Measurements from ENCODE around the gene ATOH1.

ATOH1 gene

DNA sequence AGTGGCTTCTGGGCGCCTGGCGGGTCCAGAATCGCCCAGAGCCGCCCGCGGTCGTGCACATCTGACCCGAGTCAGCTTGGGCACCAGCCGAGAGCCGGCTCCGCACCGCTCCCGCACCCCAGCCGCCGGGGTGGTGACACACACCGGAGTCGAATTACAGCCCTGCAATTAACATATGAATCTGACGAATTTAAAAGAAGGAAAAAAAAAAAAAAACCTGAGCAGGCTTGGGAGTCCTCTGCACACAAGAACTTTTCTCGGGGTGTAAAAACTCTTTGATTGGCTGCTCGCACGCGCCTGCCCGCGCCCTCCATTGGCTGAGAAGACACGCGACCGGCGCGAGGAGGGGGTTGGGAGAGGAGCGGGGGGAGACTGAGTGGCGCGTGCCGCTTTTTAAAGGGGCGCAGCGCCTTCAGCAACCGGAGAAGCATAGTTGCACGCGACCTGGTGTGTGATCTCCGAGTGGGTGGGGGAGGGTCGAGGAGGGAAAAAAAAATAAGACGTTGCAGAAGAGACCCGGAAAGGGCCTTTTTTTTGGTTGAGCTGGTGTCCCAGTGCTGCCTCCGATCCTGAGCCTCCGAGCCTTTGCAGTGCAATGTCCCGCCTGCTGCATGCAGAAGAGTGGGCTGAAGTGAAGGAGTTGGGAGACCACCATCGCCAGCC, at the start of gene ATOH1:
Gene ATOH1 (plus strand): TSS at position 422 of the 663 bp plus-strand sequence. CDS start 174 bp downstream, at position 596.
- TF ChIP-seq CTCF (IDR thresholded peaks at IDR 0.05): no peak

- TF ChIP-seq CTCF (IDR thresholded peaks at IDR 0.05): no peak
Measured at GRCh38 chr4:93779228-93779627, 49.3 kb upstream of the ATOH1 start.

DNA sequence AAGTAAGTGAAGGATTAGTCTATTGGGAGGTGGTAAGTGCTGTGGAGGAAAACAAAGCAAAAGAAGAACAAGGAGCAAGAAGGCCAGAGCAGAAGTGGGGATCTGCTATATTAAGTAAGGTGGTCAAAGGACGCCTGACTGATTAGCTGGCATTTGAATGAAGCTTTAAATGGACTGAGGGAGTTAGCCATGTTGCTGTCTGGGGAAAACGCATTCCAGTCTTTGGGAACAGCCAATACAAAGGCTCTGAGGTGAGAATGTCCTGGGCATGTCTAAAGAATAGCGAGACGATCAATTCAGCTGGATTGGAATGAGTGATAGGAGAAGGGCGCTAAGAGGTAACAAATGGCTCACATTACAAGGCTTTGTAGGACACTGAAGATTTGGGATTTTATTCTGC, 48.5 kb upstream of the ATOH1 start:
- no peak for TF ChIP-seq CTCF (IDR thresholded peaks at IDR 0.05)

DNA sequence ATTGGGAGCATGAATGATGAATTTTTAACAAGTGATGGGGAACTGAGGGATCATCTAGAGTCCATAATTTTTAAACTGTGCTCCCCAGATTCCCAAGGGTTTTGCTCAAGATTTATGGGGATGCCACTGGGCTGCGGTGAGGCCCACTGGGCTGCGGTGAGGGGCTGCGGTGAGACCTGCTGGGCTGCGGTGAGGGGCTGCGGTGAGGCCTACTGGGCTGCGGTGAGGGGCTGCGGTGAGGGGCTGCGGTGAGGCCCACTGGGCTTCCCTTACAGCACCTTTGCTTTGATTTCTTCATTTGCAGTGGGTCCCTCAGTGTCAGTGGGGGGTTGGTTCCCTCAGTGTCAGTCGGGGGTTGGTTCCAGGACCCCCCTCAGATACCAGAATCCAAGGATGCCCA, 47.4 kb upstream of the ATOH1 start:
- no peak for TF ChIP-seq CTCF (IDR thresholded peaks at IDR 0.05)

DNA sequence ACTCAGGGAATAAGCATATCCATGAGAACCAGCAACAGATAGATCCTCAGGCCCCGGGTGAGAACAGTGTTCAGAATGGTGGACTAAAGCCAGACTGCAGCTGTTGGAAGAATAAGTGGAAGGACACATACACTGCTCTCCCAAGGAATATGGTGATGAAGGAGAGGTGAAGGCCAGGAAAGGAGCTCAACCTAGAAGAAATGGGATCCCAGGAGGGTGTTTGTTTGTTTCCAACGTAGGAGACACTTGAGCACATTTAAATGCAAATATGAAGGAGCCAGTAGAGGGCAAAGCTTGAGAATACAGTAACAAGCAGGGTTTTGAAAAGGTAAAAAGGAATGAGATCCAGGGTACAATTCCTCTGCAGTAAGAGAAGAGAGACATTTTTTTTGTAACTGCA, 42.4 kb upstream of the ATOH1 start:
- no peak for TF ChIP-seq CTCF (IDR thresholded peaks at IDR 0.05)

DNA sequence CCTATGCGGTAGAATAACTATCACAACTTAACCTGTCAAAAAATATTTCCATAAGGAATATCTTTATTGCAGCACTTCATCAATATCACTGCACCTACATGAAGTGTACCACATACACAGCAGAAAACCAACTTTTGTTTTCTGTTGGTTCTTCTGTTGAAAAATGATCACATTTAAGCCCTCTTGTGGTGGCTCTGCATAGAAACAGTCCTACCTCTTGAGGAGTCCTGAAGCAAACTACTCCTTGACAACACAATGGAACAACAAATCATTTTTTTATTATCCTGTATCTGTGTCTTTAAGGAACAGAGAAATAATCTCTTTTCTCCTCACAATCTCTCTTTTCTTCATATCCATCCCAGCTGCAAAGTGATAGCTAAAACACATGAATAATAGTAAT, 39.8 kb upstream of the ATOH1 start:
- peak; percentile 61 for TF ChIP-seq CTCF (IDR thresholded peaks at IDR 0.05)

DNA sequence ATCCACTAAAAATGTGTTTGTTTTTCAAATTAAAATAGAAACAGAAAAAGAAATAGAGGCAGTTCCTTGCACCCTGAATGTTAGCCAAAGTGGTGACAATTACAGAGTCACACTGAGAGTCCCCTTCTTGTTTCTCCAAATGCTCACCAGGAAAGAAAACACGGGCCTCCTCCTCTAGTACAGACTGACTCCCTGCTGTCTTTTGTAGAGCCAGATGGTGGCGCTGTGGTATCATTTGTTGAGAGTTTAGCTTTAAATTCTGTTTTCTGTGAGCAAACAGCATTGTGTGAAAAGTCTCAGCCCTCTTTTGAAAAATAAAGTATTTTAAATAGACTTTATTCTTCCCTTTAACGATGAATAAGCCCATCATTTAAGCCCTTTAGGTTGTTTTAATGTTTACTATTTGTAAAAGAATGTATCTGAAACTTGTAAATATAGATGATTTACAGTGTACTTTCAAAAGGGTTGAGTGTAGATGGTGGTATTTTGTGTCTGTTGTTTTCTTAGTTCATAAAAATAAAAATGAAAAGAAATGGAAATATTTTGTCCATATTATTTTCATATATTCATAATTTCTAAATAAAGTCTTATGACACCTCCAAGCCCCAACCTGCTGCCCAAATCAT, 36.9 kb upstream of the ATOH1 start:
- peak; percentile 91 for TF ChIP-seq CTCF (IDR thresholded peaks at IDR 0.05)

Data from LNCAP (cell line).